NCI-H128 (cell line): Measurements from ENCODE around the gene TCAP.

ENCODE experiments used
- DNase-seq: peaks from one replicate; lab custom pipeline; 2025; ENCODE audit not compliant: unreplicated experiment; lab: John Stamatoyannopoulos, UW

TCAP gene

DNA sequence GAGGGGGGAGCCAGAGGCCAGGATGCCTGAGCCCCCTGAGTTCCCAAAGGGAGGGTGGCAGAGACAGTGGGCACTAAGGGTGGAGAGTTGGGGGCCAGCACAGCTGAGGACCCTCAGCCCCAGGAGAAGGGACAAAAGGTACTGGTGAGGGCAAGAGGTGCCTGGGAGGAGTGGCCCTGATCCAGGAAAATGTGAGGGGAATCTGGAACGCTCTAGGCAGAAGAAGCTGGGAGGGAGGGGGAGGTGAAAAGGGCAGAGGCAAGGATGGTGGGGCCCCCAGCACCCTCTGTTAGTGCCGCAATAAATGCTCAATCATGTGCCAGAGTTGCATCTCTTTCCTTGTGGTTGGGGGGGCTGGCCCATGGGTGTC, 1.1 kb downstream of the TCAP start:
- DNase-seq, result no peak

DNA sequence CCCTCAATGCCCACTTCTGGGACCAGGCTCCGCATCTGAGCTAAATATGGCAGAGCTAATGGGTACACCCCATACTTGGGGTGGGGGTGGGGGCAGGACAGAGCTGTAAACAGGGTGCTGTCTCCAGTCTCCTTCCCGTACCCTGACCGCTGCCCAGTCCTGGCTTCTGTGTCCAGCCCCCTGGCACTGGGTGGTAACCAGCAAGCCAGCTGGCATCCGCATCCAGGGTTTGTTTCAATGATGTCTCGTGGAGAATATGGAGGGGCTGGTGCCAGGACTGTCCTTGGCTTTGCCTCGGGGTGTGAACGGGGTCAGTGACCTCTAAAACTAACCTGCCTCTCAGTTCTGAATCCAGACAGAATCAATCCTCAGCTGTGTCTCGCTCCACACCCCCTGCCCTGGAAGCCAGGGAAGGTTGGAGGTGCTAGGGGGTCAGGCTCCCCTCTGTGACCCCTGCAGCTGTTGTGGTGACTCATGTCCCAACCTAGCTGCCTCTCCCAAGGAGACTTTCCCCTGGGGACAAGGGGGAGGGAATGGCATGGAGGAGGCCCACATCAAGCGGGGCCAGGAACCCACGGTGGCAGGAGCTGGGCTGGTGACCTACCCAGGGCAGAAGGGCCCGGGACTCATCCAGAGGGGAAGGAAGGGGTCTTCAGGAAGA, 1.6 kb downstream of the TCAP start:
- DNase-seq, result no peak

GRCh38 chr17:39667262-39667944, 2.3 kb downstream of the TCAP start:
- no peak for DNase-seq

DNA sequence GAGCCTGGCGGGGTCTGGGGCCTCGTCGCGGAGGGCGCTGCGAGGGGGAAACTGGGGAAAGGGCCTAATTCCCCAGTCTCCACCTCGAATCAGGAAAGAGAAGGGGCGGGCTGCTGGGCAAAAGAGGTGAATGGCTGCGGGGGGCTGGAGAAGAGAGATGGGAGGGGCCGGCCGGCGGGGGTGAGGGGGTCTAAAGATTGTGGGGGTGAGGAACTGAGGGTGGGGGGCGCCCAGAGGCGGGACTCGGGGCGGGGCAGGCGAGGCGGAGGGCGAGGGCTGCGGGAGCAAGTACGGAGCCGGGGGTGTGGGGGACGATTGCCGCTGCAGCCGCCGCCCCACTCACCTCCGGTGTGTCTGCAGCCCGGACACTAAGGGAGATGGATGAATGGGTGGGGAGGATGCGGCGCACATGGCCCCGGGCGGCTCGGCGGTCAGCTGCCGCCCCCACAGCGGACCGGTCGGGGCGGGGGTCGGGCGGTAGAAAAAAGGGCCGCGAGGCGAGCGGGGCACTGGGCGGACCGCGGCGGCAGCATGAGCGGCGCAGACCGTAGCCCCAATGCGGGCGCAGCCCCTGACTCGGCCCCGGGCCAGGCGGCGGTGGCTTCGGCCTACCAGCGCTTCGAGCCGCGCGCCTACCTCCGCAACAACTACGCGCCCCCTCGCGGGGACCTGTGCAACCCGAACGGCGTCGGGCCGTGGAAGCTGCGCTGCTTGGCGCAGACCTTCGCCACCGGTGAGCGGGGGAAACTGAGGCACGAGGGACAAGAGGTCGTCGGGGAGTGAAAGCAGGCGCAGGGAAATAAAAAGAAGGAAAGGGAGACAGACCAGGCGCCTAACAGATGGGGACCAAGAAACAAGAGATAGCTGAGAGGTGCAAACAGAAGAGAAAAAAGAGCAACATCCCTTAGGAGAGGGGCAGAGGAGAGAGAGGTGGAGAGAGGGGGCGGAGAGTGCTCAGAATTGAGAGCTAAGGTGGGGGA, 3.1 kb downstream of the TCAP start, which contains the start of gene PNMT:
TSS of gene PNMT (plus strand) at position 509 of the 980 bp plus-strand sequence. CDS start at position 532, 23 bp downstream.
- peak; percentile 22 for DNase-seq

GRCh38 chr17:39669897-39670735, 5.0 kb downstream of the TCAP start:
- no peak for DNase-seq

DNA sequence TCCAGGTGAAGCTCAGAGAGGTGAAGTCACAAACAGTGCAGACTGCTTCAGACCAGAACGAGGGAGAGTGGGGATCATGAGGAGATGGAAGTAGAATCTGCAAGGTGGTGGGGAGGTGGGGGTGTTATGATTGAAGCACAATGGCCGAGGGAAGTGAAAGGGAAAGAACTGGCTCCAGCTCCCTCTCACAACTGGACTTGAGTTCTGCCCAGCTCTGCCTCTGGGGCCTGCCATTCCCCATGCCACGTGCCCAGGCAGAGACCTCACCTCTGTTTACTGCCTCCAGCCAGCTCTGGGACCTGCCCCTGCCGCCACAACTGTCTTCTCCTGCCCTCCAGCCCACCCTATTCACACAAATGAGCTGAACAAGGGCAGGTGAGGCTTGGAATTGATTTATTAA, 5.6 kb downstream of the TCAP start:
- no peak for DNase-seq

DNA sequence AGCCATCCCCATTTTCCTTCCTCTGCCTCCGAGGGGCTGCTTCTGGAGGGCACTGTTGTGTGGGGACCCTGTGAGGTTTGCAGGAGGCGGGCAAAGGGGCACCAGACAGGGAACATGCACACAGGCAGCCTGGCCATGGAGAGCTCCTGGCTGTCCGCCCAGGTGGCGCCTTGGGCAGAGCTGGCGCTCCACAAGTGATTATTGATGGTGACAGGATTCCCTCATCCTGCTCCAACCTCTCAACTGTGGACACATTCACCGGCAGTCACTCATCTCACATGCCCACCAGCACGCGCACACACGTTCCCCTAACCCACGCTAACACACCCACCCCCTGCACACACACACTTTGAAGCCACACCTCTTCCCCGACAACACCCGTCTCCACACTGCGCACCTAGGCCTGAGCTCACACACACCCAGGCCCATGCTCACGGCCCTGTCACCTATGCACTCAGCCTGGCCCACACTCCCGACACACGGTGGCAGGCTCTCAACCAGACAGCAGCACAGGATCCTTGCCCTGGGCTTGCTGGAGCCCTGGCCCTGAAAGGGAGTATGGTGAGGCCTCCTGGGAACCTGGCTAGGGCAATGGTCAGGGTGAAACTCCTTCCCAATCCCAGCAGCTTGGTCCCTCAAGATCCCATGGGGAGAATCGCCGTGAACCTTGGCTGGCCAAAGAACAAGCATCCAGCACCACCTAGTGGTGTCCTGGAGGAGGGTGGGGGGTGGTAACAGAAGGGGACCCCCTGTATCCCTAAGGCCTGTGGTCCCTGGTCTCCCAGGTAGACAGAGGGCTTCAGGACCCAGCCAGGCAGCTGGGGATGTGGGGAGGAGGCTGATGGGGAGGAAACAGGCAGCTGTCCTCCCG, 6.7 kb downstream of the TCAP start:
- DNase-seq, result no peak

DNA sequence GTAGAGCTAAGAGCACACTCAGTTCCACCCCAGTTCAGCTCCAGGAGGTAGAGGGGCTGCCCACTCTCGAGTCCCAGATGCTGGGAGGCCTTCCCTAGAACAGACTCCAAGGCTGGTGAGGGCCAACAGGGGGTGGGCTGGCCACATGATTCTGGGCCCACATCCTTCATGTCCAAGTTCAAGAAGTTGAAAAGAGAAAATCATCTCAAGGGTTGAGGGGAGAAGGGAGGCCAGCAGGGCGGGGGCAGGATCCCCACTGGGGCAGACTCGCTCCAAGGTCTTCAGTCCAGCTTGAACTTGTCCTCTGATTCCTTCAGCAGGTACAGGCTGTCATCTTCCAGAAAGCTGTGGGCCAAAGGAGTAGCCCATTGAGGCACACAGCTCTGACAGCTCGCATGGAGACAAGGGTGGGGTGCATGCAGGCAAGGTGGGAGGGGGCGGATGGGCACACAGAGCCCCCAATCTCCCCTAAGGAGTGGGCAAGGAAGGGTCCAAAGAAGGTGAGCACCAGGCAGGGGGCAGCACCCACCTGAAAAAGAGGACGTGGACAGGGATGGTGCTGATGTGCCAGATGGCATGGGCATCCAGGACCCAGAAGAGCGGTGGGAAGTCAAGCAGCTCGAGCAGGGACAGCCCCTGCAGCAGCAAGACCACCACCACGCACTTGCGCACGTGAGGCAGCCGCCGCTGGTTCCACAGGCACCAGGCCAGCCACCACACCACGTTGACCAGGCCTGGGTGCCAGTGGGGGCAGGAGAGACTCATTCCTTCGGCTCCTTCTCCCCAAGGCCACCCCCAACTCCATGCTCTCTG, 7.6 kb downstream of the TCAP start:
- no peak for DNase-seq

- DNase-seq, result no peak
Observed at GRCh38 chr17:39673335-39674081, 8.4 kb downstream of the TCAP start.

DNA sequence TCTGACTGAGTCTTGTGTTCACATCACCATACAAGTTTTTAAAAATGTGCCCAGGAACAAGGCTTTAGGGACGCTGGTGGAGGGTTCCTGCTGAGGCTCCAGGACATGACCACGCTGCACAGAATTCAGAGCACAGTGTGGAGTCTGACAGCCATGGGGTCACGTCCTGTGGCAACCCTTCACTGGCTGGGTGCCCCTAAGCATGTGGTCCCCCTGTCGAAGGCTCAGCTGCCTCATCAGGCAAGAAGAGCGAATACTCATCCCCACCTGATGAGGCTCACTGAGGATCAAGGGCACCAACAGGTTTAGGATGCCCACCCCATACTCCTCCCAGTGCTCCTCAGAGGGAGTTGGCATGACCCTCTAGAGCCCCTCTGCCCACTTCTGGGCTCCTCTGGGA, 9.0 kb downstream of the TCAP start:
- DNase-seq, result no peak

DNA sequence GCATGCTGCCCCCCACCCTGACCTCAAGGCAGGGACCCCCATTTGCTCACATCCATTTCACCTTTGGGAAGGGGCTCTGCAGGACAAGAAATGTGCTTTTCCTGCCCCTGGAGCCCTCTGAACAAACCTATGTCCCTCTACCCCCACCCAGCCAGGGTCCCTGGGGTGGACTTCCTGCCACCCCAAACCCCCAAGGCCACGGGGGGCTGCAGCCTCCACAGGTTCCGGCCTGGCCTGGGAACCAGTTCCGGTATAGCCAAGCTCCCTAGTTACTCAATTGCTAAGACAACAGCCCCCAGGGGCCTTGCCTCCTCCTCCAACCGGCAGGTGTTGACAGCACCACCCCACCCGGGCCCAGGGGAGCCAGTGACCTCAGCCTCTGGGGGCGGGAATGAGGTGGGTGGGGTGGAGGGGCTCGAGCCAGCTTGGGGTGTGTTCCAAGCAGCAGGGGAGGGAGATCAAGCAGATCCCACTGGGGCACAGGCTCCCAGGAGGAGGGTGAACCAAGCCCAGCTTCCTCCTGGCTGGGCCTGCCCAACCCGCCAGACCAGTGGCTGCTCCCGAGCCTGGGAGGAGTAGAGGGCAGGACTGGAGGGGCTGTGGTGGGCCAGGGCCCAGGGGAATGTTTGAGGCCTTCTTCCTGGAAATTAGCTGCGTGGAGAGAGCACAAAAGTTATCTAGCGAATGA, 9.7 kb downstream of the TCAP start:
- no peak for DNase-seq

DNA sequence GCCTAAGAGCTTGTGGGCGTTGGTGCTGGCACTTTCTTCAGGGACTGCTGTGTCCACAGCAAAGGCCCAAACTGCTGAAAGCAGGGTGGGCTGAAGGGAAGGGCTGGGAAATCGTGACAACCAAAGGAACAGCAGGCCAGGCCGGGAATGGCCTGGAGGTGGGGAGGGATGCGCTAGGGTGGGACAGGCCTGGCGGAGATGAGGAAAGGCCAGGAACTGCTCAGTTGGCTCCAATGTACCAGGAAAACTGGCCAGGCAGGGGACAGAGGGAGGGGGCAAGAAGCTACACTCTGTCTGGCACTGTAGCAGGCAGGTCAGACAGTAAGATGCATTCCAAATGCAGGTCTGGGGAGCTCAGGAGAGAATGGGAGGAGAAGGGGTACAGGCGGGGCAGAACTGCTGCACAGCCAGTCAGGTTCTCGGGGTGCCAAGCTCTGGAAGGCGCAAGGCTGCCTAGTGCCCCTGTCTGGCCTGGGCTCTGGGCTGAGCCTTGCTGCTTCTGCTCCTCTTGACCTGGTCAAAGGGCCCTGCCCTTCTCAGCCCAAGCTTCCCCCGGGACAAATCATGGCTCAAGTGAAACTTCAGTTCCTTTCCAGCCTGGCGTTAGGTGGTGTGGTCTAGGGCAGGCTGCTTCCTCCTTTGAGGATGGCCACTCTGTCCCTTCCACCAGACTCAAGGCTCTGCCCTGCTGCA, 10.4 kb downstream of the TCAP start:
- no peak for DNase-seq

GRCh38 chr17:39676198-39676819, 11.2 kb downstream of the TCAP start:
- DNase-seq, result no peak

DNA sequence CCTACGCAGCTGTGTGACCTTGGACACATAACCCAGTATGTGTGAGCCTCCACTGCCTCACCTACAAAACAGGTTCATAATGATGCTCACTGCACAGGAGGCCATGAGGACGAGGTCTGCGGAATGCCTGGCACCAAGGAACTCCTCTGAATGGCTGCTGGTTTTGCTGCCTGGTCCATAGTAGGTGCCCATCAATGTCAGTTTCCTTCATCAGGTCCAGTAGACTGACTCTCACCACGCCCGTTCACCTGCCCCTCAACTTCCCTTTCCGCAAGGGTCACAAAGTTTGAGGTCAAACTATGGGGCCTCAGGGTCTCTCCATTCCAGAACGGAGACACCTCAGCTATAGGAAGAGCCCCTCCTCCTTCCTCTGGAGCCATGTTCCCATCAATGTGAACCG, 11.9 kb downstream of the TCAP start:
- no peak for DNase-seq

DNA sequence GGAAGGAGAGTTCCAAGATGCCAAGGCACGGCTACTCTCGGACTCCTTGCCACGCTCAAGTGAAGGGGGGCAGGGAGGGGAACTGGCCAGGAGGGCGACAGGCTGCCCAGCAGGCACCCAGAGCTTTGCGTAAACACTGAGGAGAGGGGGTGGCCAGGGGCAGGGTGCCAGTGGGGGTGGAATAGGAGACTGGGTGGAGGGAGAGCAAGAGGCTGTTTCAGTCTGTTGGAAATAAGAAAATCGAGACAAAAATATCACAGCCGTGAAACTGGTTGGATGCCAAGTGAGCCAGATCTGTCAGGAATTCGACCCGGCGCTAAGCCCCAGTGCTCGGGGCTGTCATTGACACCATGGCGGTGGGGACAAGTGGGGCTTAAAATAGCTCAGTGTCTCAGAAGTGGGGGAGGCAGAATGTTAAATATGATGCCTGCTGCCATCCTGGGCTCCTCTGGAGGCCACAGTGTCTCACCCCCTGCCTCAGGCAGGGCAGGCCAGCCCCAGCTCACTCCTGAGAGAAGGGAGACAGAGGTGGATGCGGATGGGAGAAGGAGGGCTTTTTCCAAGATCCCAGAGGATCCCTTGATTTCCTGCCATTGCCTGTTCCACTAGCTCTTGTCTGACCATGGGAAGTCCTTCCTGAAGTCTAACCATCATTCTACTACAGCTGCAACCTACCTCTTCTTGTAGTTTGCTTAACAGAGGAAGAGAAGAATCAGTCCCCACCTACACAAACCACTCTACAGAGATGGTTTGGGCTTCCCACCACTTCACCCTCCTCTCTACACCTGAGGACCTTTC, 12.6 kb downstream of the TCAP start:
- no peak for DNase-seq
